Measurements from ENCODE around the gene ZNF408. TPM values are rescaled to one million over a fixed set of nuclear protein-coding genes. Genes with fewer than 3 reads are reported as not detected.

Gene ZNF408
- total RNA-seq, 1 experiment from 2014 or later = 15.2 TPM

- TF ChIP-seq CREB1 (CRISPR knock-in tag; IDR thresholded peaks at IDR 0.05) = no peak
- no peak for TF ChIP-seq AFF4 (CRISPR knock-in tag; IDR thresholded peaks at IDR 0.05; ENCODE audit: borderline replicate concordance)
- no peak for TF ChIP-seq FOXP4 (CRISPR knock-in tag; IDR thresholded peaks at IDR 0.05)
- TF ChIP-seq CREM (CRISPR knock-in tag; IDR thresholded peaks at IDR 0.05) = no peak
- TF ChIP-seq E2F1 (CRISPR knock-in tag; IDR thresholded peaks at IDR 0.05) = no peak
- no peak for TF ChIP-seq HMGXB4 (CRISPR knock-in tag; IDR thresholded peaks at IDR 0.05)
- TF ChIP-seq PRDM15 (CRISPR knock-in tag; IDR thresholded peaks at IDR 0.05) = no peak
- TF ChIP-seq JAZF1 (CRISPR knock-in tag; IDR thresholded peaks at IDR 0.05) = no peak
- TF ChIP-seq ZNF121 (CRISPR knock-in tag; IDR thresholded peaks at IDR 0.05) = no peak
- no peak for TF ChIP-seq PRRX2 (CRISPR knock-in tag; IDR thresholded peaks at IDR 0.05)
- no peak for TF ChIP-seq NFE2L1 (CRISPR knock-in tag; IDR thresholded peaks at IDR 0.05)
- TF ChIP-seq CTCF (IDR thresholded peaks at IDR 0.05) = no peak
- Mint-ChIP-seq H3K4me1 (no peaks in the 10 kb centered on the region), H3K27me3 (ENCODE audit: low read depth) (no peaks in the 10 kb centered on the region), H3K36me3 (peaks cover 6% of the 10 kb centered on the region; the same call in 1 of the 2 replicates), H3K4me3 (no peak overlapping the region), H3K27ac (no peak overlapping the region), H3K9me3 (no peaks in the 10 kb centered on the region)
- ChIA-PET CTCF (interaction anchor here (1.4 kb wide), 1 partner anchor 154 kb away, joined by 3 read pairs; no protein-coding TSS in a partner anchor), POLR2A (interaction anchor here (0.6 kb wide), 1 partner anchor 167 kb away, joined by 6 read pairs; no protein-coding TSS in a partner anchor)
- ATAC-seq (no peak), DNase-seq (ENCODE audit: low spot score) (no peak)
Observed at GRCh38 chr11:46682773-46683752, 17.8 kb upstream of the ZNF408 start.
